GM10847 (cell line): ENCODE data around the gene SNHG17.

Source experiments
- POLR2A ChIP-seq: IDR thresholded peaks from 2 replicates; pipeline ENCODE4 v1.6.1; 2011; ENCODE audit not compliant: insufficient read length; ENCODE audit errors: extremely low read depth

Gene SNHG17

DNA sequence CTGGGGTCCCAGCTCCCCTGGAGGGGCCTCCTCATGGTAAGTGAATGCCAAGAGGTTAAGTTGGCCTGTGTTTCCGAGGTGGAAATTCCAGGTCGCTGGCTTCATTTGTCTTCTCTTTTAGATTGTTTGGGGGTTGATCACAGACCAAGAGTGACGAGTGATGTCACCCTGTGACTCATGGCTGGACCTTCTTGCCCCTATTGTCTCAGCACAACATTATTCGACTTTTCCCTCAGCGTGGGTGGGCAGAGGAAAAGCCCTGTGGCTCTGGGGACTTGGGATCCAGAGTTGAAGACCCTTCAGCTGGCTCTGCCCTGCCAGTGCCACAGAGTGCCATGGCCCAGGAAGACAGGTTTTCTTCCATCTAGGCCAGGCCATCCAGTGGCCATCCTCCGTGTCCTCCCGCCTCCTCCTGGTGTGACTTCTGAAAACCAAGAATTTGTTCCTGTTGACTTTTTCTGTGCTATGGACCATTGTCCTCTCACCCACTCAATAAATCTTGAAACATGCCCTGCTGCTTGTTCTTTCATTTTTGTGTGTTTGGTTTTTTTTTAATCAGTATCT is 15.4 kb upstream of the SNHG17 start:
- TF ChIP-seq POLR2A: no peak

DNA sequence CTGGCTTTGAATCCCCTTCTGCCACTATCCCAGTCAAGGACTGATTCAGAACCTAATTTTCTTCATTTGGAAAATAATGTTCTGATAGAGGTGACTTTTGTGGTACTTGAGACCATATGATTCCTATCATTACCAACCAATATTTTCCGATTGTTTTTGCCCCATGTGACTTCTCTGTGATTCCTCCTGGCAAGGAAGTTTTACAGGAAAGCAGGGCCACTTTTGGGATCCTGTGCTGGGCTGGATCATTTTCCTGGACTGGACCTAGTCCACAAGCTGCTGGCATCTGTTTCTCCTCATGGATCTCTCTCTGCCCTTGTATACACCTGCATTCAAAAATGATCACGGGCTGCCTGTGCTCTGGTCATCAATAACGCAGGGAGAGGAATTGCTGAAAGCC is 13.9 kb upstream of the SNHG17 start:
- no peak for TF ChIP-seq POLR2A

DNA sequence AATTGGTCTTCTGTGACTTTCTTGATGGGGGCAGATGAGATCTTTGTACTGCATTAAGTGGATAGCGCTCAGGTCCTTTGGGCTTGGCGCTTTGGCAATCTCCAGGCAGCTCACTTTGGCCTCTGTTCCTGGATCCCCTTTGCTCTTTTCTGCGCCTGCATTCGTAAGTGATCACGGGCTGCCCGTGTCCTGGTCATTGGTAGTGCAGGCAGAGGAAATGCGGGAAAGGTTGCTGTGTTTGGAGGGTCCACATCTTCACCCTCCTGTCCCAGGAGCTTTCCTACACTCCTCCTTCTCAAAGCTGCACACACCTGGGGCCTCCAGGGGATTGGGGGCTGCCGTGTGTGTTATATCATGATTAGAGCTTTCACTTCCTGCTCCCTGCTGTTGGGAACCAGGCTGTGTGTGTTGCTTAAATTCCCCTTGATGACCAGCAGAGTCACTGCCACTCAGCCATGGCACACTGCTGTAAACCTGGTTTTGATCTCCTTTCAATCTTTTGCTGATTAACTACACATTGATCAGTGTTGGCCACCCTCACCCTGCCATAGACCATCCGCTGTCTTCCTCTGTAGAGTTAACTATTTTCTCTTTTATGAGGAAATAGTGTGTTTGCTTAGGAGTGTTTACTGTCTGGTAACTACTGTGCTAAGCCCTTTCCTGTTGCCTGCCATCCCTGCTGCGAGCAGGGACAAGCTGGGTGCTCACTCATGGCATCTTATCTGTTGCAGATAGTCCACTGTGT is 13.0 kb upstream of the SNHG17 start:
- no peak for TF ChIP-seq POLR2A

DNA sequence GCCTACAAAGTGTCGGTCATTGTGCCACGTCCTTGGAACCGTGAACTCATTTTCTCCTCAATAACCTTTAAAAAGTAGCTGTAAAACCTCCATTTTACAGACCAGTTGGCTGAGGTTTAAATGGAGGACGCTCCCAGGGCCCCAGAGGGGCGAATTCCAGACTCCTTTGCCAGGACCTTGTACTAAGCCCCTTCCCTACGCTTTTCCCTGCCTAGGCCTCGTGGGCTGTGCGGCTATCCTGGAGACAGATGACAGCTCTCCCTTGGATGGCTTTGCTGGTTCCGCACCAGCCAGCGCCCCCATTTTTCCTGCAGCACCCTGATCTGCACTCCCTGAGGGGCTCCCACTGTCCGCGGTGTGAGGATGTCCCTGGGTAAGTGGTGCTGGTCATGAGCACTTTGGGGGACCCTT is 12.1 kb upstream of the SNHG17 start:
- TF ChIP-seq POLR2A: no peak

DNA sequence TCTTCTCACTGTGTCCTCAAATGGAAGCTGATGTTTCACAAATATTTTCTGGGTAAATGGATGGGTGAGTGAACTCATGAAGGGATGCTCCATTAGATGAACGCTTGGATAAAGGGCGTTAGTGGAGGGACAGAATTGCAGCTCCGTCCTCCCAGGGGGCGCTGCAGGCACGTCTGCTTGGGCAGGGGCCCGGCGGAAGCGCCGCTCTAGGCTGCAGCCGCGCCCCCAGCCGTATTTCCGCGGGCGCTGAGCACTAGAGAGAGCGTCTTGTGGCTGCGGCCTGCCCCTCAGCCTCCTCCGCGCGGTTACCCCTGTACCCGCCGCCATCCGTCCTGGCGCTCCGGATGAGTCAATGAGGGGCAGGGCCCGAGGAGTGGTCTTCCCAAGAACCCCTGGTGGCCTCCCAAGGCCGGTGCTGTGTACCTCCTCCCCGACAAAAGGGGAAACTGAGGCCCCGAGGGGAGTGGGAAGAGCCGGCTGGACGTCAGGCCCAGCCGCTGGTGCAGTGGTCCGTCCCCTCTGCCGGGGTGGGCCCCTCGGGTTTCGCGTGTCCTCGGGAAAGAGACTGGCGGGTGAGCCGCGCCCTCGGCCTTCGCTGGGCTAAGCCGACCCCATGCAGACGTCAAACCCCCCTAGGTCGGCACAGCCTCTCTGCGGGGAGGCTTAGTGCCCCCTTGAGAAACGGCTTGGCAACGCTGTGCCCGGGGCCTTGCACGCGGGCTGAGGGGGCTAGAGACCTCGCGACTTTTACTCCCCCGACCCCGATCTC is 11.5 kb upstream of the SNHG17 start:
- TF ChIP-seq POLR2A: peak; percentile 91

DNA sequence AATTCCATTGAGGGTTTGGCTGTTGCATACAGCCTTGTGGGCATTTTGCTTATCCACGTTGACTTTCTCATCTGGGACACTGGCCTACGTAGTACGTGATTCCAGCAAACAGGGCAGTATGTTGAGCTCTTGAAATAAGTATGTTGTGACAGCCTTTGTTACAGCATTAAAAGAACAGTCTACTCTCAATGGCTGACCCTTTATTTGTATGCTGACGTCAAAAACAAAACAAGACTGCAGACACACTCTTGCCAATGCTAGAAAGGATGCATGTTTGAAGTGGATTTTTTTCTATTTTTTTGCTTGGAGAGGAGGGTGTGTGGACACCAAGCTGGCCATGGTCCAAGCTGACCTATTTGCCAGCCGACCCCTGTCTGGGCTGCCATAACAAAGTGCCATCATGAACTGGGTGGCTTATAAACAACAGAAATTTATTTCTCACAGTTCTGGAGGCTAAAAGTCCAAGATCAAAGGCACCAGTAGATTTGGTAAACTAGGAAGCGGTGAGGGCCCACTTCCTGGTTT is 10.8 kb upstream of the SNHG17 start:
- no peak for TF ChIP-seq POLR2A

DNA sequence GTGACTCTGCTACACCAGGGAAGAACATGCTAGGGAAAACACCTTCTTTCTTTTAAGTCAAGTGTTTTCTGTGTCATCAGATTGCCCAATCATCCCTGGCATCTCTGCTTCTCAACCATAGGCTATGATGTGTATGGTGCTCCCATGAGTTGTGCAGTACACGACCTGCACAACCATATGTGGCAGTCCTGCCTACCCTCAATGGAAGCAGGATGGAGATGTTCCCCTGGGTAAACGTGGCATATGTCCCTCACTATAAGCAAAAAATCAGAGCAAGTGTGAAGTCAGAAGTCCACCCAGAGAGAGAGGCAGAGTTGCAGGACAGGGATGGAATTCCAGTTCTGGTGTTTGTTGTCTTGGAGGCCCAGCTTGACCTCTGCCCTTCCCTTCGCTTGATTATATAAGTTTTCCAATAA is 10.3 kb upstream of the SNHG17 start:
- TF ChIP-seq POLR2A: no peak

DNA sequence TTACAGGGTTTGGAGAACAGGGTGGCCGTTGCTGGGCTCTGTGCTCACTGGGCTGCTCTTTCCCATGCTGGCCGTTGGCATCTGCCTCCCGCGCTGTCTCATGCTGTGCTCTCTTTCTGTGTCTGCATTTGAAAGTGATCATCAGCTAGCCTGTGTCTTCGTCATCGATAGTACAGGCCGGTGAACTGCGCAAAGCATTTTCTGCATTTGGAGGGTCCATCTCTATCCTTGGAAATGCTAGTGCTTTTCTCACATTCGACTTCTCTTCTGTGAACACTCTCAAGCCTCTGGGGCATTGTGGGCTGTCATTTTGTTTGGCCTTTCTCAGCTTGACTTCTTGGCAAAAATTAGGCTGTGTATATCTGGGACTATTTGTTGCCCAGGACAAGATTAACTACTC is 6.8 kb upstream of the SNHG17 start:
- TF ChIP-seq POLR2A: no peak

DNA sequence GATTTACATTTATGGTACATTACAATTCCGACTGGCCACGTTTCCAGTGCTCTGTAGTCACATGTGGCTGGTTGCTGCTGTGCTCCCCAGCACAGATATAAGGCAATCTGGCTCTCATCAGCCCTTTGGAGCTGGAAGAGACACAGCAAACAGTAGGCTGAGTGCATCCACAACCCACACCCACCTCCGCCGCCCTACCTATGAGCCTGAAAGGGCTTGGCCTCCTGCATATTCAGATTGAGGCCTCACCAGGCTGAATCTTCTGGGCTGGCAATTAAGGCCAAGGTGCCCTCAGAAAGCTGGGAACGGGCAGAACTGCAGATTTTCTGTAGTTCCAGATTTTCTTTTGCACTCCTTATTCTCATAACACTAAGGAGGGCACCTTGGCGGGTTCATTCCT is 2.7 kb upstream of the SNHG17 start:
- TF ChIP-seq POLR2A: no peak

DNA sequence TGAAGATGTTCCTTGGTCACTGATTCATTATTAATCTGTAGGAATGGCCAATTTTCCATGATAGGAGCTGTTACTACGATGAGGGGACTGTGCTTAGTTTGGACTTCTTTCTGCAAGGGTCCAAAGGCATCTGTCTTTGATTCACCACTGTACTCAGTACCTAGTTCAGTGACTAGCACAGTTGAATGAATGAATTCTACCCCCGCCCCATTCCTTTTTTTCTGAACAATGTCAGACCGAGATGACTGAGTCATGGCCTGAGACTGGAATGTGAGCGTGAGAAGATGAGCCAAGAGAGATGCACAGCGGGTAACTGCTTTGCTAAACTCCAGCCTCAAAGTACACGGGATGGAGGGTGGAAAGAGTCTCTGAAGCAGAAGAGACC is 419 bp upstream of the SNHG17 start:
- no peak for TF ChIP-seq POLR2A

DNA sequence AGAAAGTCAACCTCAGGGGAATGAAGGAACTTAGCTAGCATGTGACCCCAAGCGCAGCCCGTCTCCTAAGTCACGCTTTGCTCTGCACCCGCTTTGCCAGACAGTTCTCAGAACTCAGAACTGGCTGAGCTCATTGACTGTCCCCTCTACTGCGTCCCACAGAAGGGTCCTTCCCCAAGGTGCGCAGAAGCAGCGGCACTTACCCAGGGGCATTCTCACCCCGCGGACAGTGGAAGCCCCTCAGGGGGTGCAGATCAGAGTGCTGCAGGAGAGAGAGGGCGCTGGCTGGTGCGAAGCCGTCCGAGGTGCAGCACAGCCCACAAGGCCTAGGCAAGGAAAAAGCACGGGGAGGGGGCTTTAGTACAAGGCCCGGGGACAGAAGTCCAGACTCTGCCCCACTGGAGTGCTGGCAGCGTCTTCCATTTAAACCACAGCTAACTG is 807 bp downstream of the SNHG17 start:
- TF ChIP-seq POLR2A: no peak

DNA sequence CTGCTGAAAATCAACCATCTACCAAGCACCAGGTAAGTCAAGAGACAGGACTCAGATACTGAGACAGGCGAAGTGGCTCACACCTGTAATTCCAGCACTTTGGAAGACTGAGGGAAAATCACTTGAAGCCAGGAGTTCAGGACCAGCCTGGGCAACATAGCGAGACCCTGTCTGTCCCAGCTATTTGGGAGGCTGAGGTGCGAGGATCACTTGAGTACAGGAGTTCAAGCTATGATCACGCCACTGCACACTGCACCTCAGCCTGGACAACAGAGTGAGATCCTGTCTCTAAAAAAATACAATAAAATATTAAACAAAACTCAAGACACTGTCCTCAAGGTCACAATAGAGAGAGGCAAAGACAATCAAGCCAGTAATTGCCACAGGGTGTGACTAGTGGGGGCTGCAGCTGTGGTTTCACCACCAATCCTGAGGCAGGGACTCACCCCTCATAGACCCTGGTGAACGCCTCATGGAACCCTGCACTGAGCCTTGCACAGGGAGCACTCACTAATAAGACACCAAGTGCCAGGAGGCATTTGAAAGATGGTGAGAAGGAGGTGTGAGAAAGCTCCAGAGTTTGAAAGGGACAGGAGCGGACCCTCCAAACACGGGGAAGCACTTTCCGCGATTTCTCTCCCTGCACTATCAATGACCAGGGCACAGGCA is 1.7 kb downstream of the SNHG17 start:
- TF ChIP-seq POLR2A: no peak

DNA sequence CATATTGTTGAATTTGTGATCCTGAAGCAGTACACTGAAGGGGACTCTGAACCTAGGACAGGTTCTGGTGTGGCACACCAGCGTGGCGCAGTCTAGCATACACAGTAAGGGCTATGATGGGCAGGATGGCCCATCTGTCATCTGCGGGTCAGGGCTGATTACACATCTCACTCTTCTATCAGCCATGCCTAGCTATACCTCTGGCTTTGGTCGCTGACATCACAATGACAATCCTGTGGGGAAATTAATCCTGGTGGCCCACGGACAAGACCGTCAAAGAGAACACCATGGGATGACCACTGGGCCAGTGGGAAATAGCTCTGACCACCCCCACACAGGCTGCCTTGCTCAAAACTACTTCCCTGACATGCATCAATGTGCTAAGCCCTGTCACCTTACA is 2.8 kb downstream of the SNHG17 start:
- no peak for TF ChIP-seq POLR2A

DNA sequence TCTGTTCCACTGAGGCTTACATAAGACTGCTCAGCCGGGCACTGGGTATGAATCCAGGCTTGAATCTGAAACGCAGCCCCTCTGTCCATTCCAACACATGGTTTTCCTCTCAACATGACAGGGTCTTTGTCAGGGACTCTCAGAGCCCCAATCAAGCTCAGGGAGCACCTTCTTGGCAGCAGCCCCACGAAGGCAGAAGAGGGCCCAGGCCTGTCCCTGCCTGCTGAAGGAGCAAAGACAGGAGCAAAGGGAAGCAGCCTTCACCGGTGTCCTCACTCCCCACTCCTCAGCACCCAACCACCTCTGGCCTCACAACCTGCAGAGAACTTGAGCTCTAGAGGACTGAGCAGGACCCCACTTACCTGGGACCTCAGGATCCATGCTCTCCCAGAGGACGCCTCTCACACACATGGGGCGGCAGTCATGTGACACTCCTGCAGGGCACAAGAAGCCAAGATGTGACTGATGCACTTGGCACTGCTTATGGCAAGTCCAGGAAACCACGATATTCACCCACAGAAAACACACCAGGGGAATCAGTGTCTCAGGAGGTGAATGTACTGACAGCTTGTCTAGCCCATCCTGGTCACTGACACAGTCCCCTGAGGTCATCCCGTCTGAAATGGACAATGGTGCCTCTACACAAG is 4.3 kb downstream of the SNHG17 start:
- TF ChIP-seq POLR2A: no peak

DNA sequence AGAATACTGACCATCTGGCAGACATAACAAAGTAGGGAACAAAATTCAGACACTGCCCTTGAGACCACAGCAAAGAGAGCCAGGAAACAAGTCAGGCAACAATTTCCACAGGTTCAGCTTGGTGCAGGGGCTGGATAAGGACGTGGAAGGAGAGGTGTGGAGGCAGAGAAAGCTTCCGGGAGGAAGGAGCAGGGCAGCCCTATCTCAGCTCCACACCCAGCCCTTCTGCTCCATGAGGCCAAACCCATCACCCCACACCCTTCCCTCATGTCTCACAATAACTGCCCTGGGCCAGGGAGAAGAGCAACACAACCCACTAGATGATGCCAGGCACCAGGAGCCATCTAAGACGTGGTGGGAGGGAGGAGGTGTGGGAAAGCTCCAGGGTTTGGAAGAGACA is 5.8 kb downstream of the SNHG17 start:
- TF ChIP-seq POLR2A: no peak
